ENCODE data around the gene SRPRA. TPM values are rescaled to one million over a fixed set of nuclear protein-coding genes. Genes with fewer than 3 reads are reported as not detected.
"Not testable (repeated sequence)": the region's sequence is repeated elsewhere in the genome, so short reads cannot be mapped to it uniquely, and the experiment has no call there.

Gene SRPRA
- total RNA-seq, 1 donor from 2014 or later: 110 TPM

- Mint-ChIP-seq H3K27ac (ENCODE audit: unreplicated experiment) (no peak overlapping the region), H3K9me3 (ENCODE audit: low read depth) (no peaks in the 10 kb centered on the region), H3K4me1 (ENCODE audit: low read depth) (peaks cover 34% of the 10 kb centered on the region), H3K36me3 (ENCODE audit: low read depth) (peaks cover 7% of the 10 kb centered on the region), H3K27me3 (ENCODE audit: low read depth) (no peaks in the 10 kb centered on the region), H3K4me3 (ENCODE audit: unreplicated experiment) (no peak overlapping the region)
- no peak for DNase-seq (ENCODE audit: low spot score)
- TF ChIP-seq, protein P1, sequence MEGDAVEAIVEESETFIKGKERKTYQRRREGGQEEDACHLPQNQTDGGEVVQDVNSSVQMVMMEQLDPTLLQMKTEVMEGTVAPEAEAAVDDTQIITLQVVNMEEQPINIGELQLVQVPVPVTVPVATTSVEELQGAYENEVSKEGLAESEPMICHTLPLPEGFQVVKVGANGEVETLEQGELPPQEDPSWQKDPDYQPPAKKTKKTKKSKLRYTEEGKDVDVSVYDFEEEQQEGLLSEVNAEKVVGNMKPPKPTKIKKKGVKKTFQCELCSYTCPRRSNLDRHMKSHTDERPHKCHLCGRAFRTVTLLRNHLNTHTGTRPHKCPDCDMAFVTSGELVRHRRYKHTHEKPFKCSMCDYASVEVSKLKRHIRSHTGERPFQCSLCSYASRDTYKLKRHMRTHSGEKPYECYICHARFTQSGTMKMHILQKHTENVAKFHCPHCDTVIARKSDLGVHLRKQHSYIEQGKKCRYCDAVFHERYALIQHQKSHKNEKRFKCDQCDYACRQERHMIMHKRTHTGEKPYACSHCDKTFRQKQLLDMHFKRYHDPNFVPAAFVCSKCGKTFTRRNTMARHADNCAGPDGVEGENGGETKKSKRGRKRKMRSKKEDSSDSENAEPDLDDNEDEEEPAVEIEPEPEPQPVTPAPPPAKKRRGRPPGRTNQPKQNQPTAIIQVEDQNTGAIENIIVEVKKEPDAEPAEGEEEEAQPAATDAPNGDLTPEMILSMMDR (IDR thresholded peaks at IDR 0.05): no peak
Observed at GRCh38 chr11:126312961-126313360, 44.3 kb upstream of the SRPRA start.

DNA sequence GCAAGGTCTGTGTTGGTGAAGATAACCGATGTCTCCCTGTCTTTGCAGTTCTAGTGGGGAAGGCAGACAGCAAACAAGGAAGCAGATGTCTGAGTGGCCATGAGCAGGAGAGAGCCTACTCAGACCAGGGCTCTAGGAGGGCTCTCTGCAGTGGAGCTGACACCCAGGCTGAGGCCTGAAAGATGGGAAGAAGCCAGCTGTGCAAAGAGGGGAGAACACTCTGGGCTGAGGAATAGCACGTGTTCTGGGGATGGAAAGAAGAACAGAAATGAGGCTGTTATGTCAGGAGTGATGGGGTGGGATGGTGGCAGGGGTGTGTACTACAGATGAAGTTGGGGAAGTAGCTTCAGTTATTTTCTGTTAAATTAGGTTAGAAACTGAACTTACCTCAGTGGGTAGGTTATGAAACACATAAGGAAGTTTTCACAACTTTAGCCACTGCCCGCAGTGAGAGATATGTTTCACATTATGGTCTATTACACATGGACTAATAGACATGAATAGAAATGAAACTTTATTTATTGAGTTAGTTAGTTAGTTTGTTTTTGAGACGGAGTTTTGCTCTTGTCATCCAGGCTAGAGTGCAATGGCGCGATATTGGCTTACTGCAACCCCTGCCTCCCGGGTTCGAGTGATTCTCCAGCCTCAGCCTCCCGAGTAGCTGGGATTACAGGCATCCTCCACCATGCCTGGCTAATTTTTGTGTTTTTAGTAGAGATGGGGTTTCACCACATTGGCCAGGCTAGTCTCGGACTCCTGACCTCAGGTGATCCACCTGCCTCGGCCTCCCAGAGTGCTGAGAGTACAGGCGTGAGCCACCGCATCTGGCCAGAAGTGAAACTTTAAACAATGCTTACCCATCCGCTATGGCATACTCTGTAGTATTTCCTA is 43.0 kb upstream of the SRPRA start:
- TF ChIP-seq, protein P1 (IDR thresholded peaks at IDR 0.05): no peak
- H3K4me3 Mint-ChIP-seq (ENCODE audit: unreplicated experiment): no peak overlapping the region
- H3K9me3 Mint-ChIP-seq (ENCODE audit: low read depth): no peaks in the 10 kb centered on the region
- no peak overlapping the region for H3K27ac Mint-ChIP-seq (ENCODE audit: unreplicated experiment)
- H3K36me3 Mint-ChIP-seq (ENCODE audit: low read depth): peaks cover 7% of the 10 kb centered on the region
- no peak for DNase-seq (ENCODE audit: low spot score)
- peaks cover 29% of the 10 kb centered on the region for H3K4me1 Mint-ChIP-seq (ENCODE audit: low read depth)
- no peaks in the 10 kb centered on the region for H3K27me3 Mint-ChIP-seq (ENCODE audit: low read depth)

DNA sequence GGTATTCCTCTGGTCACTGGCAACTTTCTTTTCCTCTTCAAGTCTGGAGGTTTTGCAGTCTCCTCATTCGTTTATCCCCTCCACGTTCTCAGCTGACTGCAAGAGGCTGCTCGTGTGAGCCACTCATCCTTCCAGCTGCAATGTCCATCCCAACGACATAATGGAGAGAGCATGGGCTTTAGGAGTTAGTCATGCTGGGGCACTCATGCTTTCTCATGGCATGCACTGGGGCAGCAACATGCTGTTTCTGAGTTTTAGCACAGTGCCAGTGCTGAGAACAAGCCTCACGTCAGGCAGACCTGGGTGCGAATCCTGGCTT is 42.3 kb upstream of the SRPRA start:
- DNase-seq (ENCODE audit: low spot score): no peak
- Mint-ChIP-seq H3K4me3 (ENCODE audit: unreplicated experiment) (no peak overlapping the region), H3K9me3 (ENCODE audit: low read depth) (no peaks in the 10 kb centered on the region), H3K4me1 (ENCODE audit: low read depth) (peaks cover 26% of the 10 kb centered on the region), H3K36me3 (ENCODE audit: low read depth) (peaks cover 5% of the 10 kb centered on the region), H3K27ac (ENCODE audit: unreplicated experiment) (no peak overlapping the region), H3K27me3 (ENCODE audit: low read depth) (no peaks in the 10 kb centered on the region)
- TF ChIP-seq, protein P1 (IDR thresholded peaks at IDR 0.05): no peak

DNA sequence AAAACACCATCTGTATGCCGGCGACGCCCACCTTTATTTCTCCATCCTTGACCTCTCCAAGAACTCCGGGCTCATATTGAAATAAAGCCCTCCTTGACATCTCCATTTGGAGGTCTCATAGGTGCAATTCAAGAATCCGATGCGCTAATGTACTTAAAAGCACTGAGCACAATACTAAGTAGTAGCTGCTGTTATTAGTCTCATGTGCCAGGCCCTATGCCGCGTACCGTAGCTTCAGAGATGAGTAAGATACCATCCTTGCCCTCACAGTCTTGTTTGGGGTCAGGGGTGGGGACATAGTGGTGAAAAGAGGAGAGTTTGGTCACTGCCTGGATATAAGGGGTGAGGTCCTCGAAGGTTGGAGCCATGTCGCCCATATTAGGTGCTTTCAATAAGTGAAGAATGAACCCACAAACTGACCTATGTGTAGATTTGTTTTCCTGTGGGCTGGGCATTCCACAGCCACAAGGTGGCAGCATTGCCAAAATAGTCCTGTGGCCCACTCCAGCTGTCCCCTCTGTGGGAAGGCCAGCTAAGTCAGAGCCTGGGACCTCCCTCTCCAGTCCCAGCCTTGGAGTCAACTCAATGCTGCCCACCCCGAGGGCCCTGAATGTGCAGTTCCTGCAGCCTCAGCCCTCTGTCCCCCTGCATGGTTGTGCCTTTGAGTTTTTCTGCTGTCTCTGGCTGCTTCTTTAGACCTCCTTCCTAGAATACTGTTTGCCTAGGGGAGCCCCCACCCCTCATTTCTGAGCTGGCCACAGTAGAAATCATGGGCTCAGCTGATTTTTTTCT is 41.7 kb upstream of the SRPRA start:
- Mint-ChIP-seq H3K9me3 (ENCODE audit: low read depth) (no peaks in the 10 kb centered on the region), H3K27ac (ENCODE audit: unreplicated experiment) (no peak overlapping the region), H3K36me3 (ENCODE audit: low read depth) (peaks cover 5% of the 10 kb centered on the region), H3K27me3 (ENCODE audit: low read depth) (no peaks in the 10 kb centered on the region), H3K4me3 (ENCODE audit: unreplicated experiment) (no peak overlapping the region), H3K4me1 (ENCODE audit: low read depth) (peaks cover 28% of the 10 kb centered on the region)
- TF ChIP-seq, protein P1 (IDR thresholded peaks at IDR 0.05): peak; percentile 98
- no peak for DNase-seq (ENCODE audit: low spot score)

GRCh38 chr11:126308771-126309170 is 40.1 kb upstream of the SRPRA start:
- H3K36me3 Mint-ChIP-seq (ENCODE audit: low read depth); H3K27me3 Mint-ChIP-seq (ENCODE audit: low read depth); DNase-seq (ENCODE audit: low spot score); H3K27ac Mint-ChIP-seq (ENCODE audit: unreplicated experiment); H3K9me3 Mint-ChIP-seq (ENCODE audit: low read depth); H3K4me3 Mint-ChIP-seq (ENCODE audit: unreplicated experiment): not testable (repeated sequence)
- peaks cover 38% of the 10 kb centered on the region for H3K4me1 Mint-ChIP-seq (ENCODE audit: low read depth)
